ENCODE data around the gene FAM20A.
"Not testable (repeated sequence)": the region's sequence is repeated elsewhere in the genome, so short reads cannot be mapped to it uniquely, and the experiment has no call there.

Gene FAM20A

GRCh38 chr17:68519911-68520310 lies 81.3 kb downstream of the FAM20A start:
- no peak for DNase-seq (ENCODE audit: low read depth in 2 of 2)

DNA sequence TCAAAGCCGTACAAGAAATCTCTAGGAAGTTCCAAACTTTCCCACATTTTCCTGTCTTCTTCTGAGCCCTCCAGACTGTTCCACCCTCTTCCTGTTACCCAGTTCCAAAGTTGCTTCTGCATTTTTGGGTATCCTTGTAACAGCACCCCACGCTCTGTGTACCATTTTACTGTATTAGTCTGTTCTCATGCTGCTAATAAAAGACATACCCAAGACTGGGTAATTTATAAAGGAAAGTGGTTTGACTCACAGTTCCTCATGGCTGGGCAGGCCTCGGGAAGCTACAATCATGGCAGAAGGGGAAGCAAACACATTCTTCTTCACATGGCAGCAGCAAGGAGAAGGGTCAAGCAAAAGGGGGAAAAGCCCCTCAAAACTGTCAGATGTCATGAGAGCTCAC lies 82.1 kb downstream of the FAM20A start:
- not testable (repeated sequence) for DNase-seq (ENCODE audit: low read depth in 2 of 2)

GRCh38 chr17:68518063-68518815 lies 82.9 kb downstream of the FAM20A start:
- no peak for DNase-seq (ENCODE audit: low read depth in 2 of 2)

- not testable (repeated sequence) for DNase-seq (ENCODE audit: low read depth in 2 of 2)
These were observed 83.6 kb downstream of the FAM20A start for GRCh38 chr17:68517605-68518004.

DNA sequence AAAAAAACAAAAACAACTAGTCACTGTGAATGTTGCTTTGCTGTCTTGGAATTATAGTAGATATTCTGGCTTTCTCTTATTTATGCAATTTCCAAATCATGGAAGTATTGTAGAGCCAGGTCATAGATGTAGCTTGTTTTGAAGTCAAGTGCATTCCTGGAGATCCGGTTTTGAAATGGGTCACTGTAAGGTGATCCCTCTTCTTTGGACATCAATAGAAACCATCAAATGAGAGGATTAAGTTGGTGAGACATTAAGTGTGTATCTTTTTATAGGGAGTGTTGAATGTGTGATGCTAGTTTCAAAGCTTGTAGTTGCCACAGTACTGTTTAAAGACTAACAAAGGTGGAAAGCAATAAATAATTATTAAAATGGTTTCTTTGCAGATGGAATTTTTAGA lies 84.4 kb downstream of the FAM20A start:
- no peak for DNase-seq (ENCODE audit: low read depth in 2 of 2)

GRCh38 chr17:68514831-68515635 lies 86.1 kb downstream of the FAM20A start:
- no peak for DNase-seq (ENCODE audit: low read depth in 2 of 2)

GRCh38 chr17:68513932-68514331 lies 87.2 kb downstream of the FAM20A start:
- no peak for DNase-seq (ENCODE audit: low read depth in 2 of 2)

- no peak for DNase-seq (ENCODE audit: low read depth in 2 of 2)
These were observed 88.2 kb downstream of the FAM20A start for GRCh38 chr17:68512960-68513474.

DNA sequence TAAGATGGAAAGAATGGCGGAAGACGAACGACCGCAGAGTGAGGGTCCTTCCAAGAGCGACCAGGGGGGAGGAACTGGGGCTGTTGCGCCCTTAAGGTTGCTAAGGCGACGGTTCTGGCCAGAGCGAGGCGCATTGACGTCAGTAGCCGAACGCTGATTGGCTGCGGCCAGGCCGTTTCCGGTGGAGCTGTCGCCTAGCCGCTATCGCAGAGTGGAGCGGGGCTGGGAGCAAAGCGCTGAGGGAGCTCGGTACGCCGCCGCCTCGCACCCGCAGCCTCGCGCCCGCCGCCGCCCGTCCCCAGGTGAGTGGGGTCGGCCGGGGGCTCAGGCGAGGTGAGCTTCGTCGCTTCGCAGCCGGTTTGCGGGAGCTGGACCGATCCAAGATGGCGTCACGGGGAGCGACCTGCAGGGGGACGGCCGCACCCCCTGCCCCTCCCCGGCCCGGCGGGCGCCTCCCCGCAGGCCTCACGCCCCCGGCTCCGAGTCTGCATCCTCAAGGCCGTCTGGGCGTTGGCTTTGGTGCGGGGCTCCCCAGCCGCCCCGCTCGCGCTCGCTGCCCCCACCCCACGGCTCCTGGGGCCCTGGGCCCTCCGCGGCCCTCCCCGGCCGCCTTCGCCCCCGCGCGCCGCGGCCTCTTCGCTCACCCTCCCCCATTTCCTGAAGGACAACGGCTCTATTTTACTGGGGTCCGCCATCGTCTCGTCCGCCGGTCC lies 88.8 kb downstream of the FAM20A start, which contains the start of gene PRKAR1A:
TSS of gene PRKAR1A (plus strand) at position 184 of the 713 bp plus-strand sequence. CDS start 2,970 bp downstream, outside the sequence.
- peak; percentile 87 to 89 for DNase-seq (ENCODE audit: low read depth in 2 of 2)

GRCh38 chr17:68511671-68512246 lies 89.4 kb downstream of the FAM20A start:
- DNase-seq (ENCODE audit: low read depth in 2 of 2) = peak; percentile 51 to 53

DNA sequence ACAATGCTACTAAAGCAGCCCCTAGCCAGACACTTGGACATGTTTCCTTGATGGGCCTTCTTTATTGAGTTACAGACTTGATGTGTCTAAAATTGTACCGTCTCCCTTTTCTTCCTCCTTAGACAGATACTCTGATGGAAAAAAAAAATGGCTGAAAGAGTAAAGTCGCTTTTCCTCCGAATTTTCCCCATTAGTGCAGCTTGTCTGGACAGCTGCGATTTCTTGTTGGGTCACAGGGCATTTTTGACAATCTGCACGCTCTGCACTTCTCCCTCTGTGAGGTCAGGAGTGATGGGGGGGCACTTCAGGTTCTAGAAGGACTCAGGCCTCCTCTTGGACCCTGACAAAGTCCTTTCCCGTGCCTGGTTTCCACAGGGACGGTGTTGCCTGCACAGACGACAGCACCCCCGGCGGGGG lies 89.9 kb downstream of the FAM20A start:
- no peak for DNase-seq (ENCODE audit: low read depth in 2 of 2)

DNA sequence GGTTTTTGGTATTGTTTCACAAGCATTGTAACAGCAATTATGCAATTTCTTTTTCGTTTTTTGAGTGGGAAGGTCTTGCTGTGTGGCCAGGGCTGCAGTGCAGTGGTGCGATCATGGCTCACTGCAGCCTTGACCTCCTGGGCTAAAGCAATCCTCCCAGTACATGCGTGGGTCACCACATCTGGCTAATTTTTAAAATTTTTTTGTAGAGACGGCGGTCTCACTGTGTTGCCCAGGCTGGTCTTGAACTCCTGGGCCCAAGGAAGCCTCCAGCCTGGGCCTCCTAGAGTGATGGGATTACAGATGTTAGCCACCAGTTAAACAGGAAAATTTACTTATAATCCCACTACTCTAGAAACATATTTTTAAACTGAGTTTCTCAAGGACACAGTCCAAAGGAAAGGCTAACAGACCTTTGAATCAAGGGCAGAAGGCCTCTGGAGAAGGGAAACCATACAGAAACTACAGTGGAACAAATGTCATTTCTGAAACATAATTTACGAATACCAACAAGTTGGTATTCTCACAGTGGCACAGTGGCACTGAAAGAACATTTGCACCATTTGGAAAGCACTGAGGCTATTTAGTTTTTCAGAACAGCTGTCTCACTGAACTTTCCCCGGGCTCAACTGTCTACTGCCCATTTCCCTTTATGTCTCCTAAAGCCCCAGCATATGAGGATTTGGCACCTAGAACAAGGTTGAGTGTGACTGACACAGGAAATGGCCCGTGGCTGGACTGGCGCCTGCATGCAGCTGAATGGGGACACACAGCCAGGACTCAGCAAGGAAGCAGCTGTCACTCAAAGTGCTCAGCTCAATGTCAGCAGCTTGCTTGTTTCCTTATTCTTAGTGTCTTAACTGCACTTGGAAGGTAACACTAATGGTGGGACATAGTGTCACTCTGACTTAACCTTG lies 91.8 kb downstream of the FAM20A start:
- no peak for DNase-seq (ENCODE audit: low read depth in 2 of 2)

DNA sequence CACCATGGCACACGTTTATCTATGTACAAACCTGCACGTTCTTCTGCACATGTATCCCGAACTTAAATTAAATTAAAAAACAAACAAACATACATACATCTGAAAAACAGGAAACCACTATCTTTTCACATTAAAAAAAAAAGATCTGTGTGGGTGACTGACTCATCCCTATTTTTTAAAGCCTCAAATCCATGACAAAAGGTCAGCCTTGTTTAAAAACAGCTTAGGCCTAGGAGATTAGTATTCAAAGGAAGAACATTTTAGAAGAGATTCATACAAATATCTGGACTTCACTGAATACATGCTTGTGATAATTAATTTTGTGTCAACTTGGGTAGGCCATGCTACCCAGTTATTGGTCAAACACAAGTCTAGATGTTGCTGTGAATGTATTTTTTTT lies 93.6 kb downstream of the FAM20A start:
- DNase-seq (ENCODE audit: low read depth in 2 of 2) = no peak

- no peak for DNase-seq (ENCODE audit: low read depth in 2 of 2)
These were observed 95.2 kb downstream of the FAM20A start for GRCh38 chr17:68505951-68506350.

DNA sequence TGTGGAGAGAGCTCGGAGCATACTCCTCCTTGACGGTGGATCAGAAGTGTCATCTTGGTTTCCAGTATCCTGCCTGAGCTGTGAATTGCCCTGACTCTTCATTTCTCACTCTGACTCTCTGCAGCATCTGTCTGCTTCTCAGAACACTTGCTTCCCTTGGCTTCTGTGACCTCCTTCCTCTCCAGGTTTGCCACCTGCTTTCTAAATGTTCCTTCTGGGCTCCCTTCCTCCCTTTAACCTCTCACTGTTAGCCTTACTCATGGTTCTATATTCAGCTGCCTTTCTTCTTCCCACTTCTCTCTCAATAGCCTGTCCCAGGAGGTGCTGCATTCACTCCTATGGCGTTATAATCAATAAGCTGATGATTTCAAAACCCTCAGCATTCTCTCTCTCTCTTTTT lies 100.1 kb downstream of the FAM20A start:
- DNase-seq (ENCODE audit: low read depth in 2 of 2) = no peak

DNA sequence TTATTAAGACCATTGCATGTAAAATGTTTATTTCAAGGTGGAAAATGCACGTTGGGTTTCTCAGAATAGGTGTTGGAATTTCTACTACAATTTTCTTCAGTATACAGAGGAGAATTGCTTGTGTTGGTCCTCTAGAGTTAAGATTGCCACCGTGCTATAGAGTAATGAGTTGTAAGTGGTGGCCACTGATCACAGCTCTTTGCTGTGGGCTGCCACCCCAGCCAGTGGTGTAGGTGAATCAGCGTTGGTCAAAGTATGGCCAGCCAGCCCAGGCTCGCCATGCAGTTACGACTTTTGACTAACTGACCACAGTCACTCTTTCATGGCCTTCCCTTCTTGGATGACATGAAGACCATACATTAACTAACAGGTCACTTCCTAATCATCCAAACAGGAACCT lies 101.6 kb downstream of the FAM20A start:
- no peak for DNase-seq (ENCODE audit: low read depth in 2 of 2)

- DNase-seq (ENCODE audit: low read depth in 2 of 2) = no peak
These were observed 102.5 kb downstream of the FAM20A start for GRCh38 chr17:68498479-68499326.

DNA sequence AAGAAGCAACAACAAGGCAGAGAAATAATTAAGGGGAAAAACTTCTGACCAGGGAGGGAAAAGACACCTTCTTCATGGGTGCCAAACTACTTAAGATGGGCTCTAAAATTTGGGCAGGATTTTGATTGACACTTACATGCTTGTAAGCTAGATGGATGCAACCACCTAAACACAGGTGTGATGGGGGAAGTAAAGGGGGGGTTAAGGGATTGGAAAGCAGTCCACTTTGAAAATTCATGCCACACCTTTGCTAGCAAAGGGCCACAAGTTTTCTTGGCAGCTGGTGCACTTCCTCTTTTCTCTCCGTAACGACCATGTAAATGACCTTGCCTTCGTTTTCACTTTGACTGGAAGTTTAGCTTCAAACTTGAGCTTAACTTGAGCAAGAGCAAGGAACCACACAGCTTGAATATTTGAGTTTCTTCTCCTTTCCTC lies 103.3 kb downstream of the FAM20A start:
- DNase-seq (ENCODE audit: low read depth in 2 of 2) = no peak

DNA sequence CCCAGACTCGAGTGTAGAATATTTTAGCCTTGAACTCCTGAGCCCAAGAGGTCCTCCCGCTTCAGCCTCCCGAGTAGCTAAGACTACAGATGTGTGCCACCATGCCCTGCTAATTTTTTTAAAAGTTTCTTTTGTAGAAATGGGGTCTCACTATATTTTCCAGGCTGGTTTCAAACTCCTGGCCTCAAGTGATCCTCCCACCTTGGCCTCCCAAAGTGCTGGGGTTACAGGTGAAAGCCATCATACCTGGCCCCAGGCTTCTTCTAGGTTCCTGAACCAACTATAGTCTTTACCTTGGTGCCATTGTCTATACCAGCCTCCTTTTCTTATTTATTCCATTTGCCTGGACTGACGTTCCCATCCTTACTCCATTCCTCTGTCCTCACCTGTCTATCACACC lies 106.1 kb downstream of the FAM20A start:
- DNase-seq (ENCODE audit: low read depth in 2 of 2) = no peak
